ENCODE data around the gene OSGIN1. TPM values are rescaled to one million over a fixed set of nuclear protein-coding genes. Genes with fewer than 3 reads are reported as not detected.

The OSGIN1 gene
- total RNA-seq, 4 donors from 2014 or later = 5.9 to 15.7 (median 13.3) TPM

- ATAC-seq (ENCODE audit: low FRiP score) (no peak), DNase-seq (ENCODE audit: low spot score) (no peak)
- TF ChIP-seq CTCF (IDR thresholded peaks at IDR 0.05) = no peak
Observed at GRCh38 chr16:83966153-83966696, 13.2 kb downstream of the OSGIN1 start.

DNA sequence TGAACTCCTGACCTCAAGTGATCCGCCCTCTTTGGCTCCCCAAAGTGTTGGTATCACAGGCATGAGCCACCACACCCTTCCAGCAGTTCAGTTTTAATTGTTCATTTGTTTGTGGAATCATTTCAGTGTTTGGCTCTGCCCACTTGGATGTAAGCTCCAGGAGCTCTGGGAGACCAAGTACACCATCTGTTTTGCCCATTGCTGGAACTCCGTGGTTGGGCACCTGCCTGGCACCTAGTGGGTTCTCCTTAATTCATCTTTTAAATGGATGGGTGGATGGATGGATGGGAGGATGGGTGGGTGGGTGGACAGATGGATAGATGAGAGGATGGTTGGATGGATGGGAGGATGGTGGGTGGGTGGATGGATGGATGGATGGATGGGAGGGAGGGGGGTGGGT lies 14.1 kb downstream of the OSGIN1 start:
- DNase-seq (ENCODE audit: low spot score) = no peak
- ATAC-seq (ENCODE audit: low FRiP score) = no peak
- no peak for TF ChIP-seq CTCF (IDR thresholded peaks at IDR 0.05)

DNA sequence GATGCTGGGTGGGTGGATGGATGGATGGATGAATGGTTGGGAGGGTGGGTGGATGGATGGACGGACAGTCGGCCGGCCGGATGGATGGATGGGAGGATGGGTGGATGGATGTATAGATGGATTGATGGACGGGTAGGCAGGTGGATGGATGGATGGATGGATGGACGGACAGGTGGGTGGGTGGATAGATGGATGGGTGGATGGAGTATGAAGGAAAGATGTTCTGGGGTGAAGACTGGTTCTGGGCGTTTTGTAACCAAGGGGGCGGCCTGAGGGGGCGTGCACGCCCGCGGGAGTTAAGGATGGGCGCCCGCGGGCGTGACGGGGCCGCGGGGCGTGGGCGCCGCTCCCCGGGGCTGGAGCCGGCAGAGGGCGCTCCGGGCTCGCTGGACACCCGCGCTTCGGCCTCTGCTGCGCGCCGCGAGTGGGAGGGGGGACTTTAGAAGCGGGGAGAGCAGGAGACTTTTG lies 14.8 kb downstream of the OSGIN1 start, which contains the start of gene NECAB2:
Gene NECAB2 (plus strand): TSS at position 407 of the 468 bp plus-strand sequence. CDS start 405 bp downstream, outside the sequence.
- peak in 1 of 3 donors; percentile 3 for TF ChIP-seq CTCF (IDR thresholded peaks at IDR 0.05)
- ATAC-seq (ENCODE audit: low FRiP score) (peak; percentile 61), DNase-seq (ENCODE audit: low spot score) (no peak)

- ATAC-seq (ENCODE audit: low FRiP score) = peak; percentile 15
Observed at GRCh38 chr16:83968306-83968851, 15.3 kb downstream of the OSGIN1 start.

DNA sequence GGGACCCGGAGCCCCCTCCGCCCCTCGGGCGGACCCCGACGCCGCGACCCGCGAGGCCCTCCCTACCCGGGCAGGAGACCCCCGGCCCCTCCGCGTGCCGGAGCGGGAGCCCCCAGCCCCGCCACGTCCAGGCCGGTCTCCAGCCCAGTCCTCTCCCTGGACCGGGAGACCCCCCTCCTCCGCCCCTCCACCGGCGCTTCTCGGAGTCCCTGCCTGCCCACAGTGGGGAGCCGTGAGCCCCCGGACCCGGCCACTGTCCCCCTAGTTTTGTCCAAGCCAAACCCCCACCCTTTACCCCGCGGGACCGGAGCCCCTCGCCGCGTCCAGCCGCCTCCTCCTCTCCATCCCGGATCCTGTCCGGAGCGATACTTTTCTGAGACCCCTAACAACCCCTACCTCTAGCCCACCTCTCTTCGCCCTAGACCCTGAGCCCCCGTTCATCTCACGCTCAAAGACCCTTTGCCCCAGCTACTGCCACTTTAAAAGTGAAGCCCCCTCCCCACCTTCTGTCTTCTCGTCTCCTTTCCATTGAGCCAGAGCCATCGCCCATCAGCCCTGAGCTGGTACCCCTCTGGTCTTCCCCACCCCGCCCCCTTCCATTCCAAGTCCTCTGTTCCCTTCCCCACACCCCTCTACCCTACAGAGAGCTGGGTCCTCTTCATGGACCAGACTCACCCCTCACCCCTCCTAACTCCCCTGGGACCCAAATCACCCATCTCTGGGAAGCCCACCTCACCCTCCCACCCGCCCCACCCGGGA lies 16.0 kb downstream of the OSGIN1 start:
- DNase-seq (ENCODE audit: low spot score) (no peak), ATAC-seq (ENCODE audit: low FRiP score) (no peak)
- TF ChIP-seq CTCF (IDR thresholded peaks at IDR 0.05) = no peak

More at GRCh38 chr16:83968306-83968851, 15.3 kb downstream of the OSGIN1 start:
- TF ChIP-seq CTCF (IDR thresholded peaks at IDR 0.05) = no peak
- DNase-seq (ENCODE audit: low spot score) = no peak

DNA sequence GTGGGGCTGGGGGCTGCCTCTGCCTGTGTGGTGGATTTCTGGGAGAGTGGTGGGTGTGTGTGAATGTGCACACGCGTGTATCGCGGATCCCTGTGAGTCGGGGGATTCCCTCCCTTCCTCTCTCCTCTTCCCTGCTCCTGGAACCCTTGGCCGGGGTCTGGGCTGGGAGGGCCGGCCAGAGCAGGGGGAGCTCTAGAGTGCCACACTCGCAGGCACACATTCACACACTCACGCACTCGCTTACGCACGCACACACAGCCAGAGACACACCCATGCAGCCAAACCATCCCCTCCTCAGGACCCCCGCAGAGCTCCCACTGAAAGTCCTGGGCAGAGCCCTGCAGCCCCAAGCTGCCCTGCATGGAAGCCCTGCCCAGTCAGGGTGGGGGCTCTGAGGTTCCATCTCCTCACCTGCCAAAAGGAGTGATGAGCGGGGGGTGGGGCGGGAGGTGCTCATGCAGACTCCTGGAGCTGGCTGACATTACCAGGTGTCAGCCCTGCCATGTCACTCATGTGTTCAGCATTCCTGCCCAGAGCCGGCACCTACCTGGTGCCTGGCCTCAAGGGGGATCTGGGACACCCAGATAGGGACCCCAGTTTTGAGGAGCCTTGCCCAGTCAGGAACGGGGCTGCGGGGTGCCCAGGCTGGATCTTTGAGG lies 16.9 kb downstream of the OSGIN1 start:
- ATAC-seq (ENCODE audit: low FRiP score) (no peak), DNase-seq (ENCODE audit: low spot score) (no peak)
- no peak for TF ChIP-seq CTCF (IDR thresholded peaks at IDR 0.05)

Data from omental fat pad (tissue), 4 donors.